NCI-H345 treated with DMSO at 0.1 percent for 48 hours (cell line): ENCODE data around the gene INPP5B.
"Not testable (repeated sequence)": the region's sequence is repeated elsewhere in the genome, so short reads cannot be mapped to it uniquely, and the experiment has no call there.

Experiments
- DNase-seq: peaks from one replicate; lab custom pipeline; 2025; ENCODE audit not compliant: unreplicated experiment; lab: John Stamatoyannopoulos, UW

Gene INPP5B

DNA sequence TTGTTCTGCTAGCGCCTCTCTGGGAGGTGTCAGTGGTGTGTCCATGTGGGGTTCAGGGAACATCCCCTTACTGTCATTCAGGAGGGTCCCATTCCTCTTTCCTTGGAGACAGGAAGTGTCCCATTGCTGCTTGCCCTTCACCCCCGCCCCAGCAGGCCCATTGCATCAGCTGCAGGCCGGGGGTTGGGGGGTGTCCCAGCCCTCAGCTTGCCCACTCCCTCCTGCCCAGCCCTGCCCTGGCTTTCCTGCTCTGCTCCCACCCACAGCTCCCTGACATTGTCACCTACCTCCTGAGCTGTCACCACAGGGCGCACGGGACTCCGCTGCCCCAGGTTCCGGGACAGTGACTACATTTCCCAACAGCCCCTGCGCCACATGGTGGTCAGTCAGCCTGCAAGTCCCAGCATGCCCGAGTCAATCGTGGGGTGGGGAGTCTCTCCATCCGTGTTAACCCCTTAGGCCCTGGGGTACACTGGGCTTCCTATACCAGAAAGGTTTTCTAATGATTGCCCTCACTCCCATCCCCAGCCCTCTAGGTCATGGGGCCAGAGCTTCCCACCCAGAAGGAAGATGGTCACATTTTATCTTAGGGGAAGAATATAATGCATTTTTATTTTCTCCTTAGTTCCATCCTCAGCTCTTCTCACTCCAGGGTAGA, at the start of gene INPP5B:
INPP5B (minus strand) TSS at position 351 of the 658 bp plus-strand sequence. CDS start 745 bp downstream, outside the sequence.
- no peak for DNase-seq

DNA sequence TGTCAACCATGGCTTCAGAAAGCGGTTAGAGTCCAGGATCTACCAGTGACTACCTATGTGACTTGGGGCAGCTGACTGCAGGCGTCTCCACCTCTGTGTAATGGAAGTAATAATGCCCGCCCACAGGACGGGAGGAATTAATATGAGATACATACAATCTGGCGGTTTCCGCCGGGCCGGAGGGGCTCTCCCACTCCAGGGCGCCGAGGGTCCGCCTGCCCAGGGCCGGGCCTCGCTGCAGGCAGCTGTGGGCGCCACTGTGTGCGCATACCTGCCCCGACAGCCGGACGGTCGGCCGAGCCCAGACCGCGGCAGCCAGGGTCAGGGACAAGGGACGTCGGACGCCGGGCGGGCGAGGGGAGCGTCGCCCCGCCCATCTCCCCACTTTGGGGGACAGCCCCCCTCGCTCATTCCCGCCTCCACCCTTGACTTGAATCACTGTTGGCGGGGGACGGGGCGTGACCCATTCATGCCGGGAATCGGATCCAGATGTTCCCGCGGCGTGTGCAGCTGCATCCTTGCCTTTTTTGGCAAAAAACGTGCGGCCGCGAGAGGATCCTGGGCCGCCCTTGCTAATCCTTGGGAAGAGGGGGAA, 49.0 kb upstream of the INPP5B start:
- peak; percentile 55 for DNase-seq

DNA sequence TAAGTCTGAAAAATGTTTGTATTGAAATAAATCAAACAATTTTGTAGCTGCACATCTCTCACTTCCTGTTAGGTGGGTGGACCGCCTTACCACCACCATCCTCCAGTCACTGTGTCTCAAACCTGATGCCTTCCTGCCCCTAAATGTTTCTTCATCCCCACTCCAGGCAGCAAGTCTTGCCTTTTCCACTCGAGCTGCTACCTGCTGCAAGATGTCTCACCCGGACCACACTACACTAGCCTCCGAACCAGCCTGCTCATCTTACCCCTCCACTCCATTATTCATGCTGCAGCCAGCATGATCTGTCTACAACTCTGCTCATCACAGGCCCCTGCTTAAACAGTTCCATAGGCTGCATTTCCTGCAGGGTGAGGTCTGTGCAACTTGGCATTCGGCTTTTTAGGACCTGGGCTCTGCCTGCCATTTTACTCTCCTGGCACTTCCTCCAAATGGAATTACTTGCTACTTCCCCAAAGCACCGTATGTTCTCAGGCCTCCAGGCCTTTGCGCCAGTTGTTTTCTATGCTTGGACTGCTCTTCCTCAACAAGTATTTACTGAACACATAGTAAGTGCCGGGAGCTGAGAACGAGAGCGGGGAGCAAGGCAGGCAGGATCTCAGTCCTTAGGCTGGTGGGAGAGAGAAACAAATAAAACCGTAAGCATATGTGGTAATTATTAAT, 48.2 kb upstream of the INPP5B start:
- DNase-seq: no peak

DNA sequence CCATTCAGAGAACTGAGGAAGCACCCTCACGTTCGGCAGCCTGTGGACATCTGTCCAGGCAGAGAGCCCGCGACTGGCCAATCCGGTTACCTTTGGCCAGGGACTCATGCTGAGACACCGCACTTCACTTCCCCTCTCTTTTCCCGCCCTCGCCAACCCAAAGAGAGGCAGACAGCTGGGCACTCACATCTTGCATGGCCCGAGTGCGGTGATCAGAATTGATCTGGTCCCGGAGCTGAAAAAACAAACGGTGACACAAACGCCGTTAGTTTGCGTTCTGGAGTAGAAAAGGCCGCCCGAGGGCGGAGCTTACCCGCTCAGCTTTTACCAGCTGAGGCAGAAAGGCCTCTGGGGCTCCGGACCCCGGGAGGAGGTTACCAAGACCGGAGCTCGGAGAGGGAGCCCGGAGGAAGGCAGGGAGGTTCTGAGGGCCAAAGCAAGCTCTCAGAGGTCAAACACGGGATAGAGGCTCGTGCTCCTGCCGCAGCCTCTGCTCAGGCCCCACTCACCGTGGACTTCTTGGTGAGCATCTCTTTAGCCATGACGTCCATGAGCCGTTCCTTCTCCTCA, 42.6 kb upstream of the INPP5B start:
- no peak for DNase-seq

DNA sequence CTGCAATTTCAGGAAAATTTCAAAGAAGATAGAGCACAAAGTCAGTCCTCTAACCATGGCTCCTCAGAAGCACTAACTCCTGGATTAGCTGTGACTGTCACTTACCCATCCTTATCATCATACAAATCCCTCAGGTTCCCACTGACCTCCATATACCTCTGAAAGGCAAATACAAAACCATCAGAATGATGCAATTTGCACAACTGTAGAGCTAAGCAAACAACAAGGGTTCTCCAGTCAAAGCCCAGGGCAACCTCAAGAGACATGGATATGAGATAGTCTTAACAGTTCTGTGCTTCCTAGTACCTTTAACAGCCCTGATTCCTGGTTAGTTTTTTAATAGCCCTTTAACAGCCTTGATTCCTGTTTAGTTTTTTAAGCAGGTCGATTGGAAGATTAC, 40.8 kb upstream of the INPP5B start:
- DNase-seq: no peak

DNA sequence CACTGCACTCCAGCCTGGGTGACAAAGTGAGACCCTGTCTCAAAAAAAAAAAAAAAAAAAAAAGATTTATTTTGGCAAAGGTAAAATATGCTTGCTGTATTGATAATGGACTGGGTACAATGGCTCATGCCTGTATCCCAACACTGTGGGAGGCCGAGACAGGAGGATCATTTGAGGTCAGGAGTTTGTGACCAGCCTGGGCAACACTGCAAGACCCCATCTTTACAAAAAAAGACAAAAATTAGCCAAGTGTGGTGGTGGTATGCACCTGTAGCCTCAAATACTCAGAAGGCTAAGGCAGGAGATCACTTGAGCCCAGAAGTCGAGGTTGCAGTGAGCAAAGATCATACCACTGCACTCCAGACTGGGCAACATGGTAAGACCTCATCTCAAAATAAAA, 36.7 kb upstream of the INPP5B start:
- DNase-seq: no peak

DNA sequence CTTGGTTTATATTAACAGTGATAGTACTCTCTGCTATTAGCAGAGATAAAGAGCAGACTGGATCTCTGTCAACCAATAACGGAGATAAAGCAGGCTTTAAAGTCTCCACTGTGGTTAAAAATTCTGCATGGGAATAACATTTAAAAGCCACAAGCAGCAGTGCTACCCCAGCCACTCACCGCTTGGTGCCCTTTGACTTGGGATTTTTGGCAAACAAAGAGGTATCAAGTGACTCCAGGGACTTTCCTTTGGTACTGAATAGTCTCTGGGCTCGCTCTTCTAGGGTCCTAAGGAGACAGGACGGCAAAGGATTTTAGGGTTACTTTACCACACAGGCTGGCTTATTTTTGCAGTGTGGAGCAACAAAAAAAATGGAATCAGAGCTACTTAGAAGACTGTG, 31.7 kb upstream of the INPP5B start:
- DNase-seq: no peak

DNA sequence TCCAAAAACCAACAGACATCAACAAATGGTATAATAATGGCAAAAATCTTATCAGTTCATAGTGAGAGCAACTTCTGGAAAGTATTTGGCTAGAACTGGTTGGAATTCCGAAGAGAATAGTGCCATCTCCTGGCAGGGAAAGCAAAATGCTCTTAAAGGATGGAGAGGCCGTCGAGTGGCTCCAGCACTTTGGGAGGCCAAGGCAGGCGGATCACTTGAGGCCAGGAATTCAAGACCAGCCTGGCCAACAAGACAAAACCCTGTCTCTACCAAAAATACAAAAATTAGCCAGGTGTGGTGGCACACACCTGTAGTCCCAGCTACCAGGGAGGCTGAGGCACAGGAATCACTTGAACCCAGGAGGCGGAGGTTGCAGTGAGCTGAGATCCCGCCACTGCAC, 28.2 kb upstream of the INPP5B start:
- DNase-seq: peak; percentile 28

DNA sequence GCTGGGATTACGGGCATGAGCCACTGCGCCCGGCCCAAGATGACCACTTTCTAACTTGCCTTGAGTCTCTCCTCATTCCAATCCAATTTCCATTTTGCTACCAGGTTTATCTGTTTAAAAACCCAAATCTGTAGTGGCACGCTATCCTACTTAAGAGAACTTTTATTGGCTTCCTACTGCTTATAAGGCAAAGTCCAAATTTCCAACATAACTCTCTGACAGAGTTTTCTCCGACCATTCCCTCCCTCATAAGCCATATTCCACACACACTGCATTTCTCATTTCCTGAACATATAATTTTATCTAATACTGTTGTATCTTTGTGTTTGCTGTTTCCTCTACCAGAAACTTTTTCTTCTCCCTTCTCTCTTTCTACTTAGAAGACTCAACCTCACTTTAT, 27.7 kb upstream of the INPP5B start:
- no peak for DNase-seq

DNA sequence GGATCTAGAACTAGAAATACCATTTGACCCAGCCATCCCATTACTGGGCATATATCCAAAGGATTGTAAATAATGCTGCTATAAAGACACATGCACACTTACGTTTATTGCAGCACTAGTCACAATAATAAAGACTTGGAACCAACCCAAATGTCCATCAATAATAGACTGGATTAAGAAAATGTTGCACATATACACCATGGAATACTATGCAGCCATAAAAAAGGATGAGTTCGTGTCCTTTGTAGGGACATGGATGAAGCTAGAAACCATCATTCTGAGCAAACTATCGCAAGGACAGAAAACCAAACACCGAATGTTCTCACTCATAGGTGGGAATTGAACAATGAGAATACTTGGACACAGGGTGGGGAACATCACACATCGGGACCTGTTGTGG, 26.8 kb upstream of the INPP5B start:
- not testable (repeated sequence) for DNase-seq

DNA sequence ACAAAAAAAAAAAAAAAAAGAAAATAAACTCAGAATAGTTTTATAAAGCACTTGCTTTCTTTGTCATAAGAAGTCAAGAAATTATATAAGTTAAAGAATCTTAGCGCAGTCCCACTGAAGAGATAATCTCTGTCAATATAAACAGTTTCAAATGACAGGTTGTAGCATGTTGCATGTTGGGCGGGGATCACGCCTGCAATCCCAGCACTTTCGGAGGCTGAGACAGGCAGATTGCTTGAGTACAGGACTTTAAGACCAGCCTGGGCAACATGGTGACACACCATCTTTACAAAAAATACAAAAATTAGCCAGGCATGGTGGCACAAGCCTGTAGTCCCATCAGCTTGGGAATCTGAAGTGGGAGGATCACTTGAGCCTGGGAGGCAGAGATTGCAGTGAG, 18.4 kb upstream of the INPP5B start:
- no peak for DNase-seq

DNA sequence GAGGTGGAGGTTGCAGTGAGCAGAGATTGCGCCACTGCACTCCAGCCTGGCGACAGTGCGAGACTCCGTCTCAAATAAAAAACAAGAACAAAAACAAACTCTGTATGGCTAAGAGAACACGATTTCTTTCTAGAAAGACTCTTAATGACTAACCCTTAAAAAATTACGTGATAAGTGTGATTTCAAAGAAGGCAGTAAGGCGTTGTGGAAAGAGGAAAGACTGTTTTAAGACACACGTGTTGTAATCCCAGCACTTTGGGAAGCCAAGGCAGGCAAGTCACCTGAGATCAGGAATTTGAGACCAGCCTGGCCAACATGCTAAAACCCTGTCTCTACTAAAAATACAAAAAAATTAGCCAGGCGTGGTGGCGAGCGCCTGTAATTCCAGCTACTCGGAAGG, 17.3 kb upstream of the INPP5B start:
- not testable (repeated sequence) for DNase-seq

DNA sequence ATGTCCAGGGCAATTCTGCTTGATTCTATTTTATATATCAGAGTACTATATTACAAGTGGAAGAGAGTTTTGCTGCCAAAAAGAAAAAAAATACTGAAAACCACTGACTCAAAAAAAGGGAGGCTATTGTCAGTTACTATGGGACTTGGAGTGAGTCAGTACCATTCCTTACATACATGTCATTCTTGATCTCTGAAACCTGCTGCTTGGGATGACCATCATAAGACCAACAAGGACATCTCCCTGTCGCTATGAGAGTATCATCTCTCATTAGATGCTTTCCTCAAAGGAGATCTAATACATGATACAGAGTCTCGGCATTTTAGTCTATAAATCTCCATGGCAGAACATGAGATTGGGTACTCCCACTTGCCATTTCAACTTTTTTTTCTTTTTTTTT, 11.8 kb upstream of the INPP5B start:
- DNase-seq: no peak

DNA sequence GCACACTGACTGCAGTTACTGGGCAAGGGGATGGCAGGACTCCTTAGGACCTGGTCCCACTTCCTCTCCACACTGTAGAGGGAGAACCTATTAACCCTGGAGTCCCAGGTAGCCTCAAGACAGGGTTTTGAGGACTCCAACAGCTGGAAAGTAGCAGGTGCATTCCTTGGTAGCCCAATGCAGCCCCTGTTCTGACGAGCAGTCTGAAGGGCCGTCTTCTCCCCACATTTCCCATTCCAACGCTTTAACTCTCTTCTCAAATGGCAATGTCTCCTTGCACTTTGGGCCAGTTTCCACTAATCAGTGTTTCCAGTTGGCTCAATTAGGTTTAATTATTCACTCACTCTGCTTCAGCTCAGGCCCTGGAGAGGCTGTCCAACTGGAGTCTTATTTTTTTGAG, 8.8 kb upstream of the INPP5B start:
- DNase-seq: no peak

DNA sequence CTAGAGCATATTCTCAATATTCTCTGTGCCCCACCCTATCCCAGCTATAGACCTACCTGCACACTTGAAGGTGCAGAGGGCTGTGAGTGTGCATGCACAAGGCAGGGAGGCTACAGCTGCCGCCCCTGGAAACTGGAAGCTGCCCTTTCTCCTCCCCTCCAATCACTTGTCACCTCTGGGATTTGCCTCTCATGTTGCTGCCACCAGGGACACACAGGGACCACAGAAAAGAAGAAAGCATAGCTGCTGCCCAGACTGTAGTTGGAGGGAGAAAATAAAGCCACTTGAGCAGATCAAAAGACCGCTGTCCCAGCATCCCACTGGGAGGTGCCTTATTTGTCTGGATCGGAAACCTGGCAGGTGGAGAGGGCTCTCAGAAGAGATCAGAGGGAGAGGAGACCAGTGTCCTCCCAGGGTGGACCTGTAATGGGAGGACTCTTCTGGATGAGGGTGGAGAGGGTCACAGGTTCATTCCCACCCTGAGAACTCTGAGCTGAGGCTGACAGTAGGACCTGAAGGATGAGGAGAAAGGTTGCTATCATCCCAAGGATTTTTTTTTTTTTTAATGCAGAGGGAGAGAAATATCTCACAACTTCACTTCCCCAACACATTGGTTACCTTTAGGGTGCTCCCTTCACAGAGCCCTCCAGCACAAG, 7.6 kb upstream of the INPP5B start:
- DNase-seq: no peak

DNA sequence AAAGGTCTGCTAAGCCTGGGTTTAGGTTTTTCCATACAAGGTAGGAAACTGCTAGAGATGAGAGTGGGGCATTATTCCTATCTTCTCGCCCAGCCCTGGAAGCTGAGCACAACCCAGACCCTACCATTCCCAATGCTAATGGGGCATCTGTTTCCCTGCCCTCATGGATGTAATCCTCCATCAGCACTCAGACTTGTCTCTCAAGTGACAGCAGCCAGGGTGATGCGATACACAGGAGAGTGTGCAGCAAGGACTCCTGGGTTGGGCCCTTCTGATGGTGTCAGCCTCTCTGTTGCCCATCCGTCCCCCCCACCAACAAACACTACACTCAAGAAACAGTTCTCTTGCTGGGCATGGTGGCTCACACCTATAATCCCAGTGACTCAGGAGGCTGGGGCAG, 5.9 kb upstream of the INPP5B start:
- no peak for DNase-seq

DNA sequence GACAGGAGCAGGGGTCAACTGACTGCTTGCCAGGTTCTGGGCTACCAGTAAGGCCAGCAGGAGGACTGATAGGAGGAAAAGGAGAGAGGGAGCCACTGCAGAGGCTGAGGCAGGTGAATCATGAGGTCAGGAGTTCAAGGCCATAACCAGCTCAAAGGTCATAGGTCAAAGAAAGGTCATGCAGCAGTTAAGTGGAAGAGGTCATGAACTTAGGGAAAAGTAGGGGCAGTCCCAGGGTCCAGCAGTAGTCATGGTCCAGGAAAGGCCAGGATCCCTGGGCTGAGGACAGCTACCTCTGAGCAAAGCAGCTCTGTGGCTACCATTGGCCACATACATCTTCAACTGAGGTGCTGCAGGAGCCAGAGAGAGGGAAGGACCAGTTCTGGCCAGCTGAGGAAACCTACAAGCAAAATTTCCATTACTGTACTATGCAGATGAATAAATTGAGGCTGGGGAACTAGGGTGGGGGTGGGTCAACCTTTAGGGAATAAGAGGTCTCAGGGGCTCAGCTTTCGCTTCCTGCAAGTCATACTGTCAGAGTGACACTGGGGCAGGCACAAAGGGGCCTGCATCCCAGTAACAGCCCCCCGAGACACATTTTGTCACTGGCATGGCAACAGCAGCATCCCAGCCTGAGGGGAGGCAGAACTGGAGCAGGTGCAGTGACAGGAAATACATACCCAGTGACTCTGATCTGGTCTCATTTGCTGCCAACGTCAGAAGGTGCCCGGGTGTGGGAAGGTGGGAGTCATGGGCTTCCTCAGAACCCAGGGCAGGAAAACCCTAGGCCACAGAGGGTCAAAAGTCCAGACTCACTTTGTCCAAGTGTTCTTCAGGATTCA, 5.2 kb upstream of the INPP5B start:
- no peak for DNase-seq

DNA sequence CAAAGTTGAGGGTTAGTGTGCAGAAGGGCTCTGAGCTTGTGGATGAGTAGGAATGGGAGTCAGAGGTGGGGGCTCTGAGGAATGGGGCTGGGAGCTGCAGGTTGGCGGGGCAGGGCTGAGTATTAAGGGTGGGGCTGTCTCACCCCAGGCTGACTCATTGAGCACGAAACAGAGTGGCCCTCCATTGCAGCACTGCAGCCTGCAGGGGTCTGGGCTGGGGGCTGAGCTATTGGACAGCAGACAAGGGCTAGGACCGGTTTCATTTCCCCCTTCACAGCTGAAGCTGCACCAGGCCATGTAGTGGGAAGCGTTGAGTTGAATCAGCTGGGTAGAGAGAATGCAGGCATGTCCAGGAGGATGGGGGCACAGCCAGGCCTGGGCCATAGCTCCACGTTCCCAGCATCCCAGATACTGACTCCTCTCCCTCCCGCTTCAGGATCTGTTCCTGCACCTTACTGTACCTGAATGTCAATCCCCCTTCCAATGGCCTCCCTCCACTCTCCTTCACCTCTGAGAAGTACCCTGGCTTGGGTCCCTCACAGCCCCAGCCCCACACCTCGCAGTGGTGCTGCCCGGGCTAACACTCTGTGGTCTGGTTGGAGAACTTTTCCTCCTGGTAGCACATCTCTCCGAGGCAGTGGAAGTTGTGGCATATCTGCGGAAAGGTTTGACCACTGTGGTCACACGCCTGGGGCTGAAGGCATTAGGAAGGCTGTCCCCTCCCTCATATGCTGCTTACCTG, 4.4 kb upstream of the INPP5B start:
- no peak for DNase-seq

DNA sequence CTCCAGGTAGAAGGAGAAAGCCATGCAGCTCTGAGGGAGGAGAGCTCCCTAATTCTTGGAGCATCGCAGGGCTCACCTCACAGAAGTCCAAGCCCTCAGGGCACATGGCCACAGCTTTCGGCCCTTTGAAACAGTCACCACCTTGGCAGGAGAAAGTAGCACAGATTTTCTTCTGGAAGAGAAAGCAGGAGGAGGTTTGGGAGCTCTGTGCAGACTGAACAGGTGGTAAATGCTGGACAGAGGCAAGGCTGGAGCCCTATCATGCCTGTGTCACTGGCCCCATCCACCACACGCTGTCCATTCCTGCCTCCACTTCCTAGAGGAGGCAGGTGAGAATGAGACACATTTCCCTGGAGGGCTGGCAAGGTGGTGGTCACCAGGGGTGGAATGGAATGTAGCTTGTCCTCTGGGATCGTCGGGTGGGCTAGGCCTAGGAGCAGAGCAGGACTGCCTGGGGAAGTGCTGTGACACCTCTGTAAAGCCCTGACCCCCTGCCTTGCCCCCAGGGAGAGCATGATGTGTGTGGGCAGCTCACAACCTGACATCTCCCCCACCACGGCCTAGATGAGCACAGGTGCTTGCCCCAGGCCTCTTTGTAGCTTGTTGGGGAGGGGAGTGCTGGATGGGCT, 2.8 kb upstream of the INPP5B start:
- DNase-seq: no peak

DNA sequence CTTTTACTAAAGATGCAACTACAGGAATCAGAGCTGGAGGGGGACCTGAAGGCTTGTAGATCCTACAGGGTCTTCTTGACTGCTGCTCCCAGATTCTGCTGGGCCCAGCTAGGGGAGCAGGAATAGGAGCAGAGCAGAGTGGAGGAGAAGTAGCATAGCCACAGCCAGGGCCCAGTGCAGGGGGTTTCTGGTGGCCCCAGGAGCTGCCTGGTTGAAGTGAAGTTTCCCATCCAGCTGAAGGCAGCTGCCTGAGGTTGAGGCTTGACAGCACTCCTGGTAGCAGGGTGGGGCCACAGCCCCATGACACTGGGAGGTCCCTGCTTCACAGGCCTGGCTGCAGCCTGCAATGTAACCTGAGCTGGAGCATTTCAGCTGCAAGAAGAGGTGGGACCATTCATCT, 2.0 kb upstream of the INPP5B start:
- DNase-seq: no peak
